Body of pancreas (tissue), 4 donors: ENCODE results near the gene DCXR. TPM values are rescaled to one million over a fixed set of nuclear protein-coding genes. Genes with fewer than 3 reads are reported as not detected.

ENCODE experiments used
- ATAC-seq: fragments of 150-250 bp; one replicate; pipeline ENCODE4 v1.9.1; 2016
- DNase-seq, 4 donors: peaks; one replicate each; pipeline ENCODE4 v3.0.0-alpha.2; 2019
- H3K27ac ChIP-seq, 4 donors: fragments of 200-600 bp; sonication (generic); 1 replicate in 3 of 4; 2 replicates in 1 of 4; pipeline versions ENCODE4 v1.5.1 to v1.6.1; 2016 to 2019; ENCODE audit warnings: mild to moderate bottlenecking in 1 of 4, mixed read lengths in 1 of 4, moderate library complexity in 1 of 4
- H3K27me3 ChIP-seq, 2 donors: fragments of 200-600 bp; sonication (generic); one replicate each; pipeline ENCODE4 v1.6.0; 2016; ENCODE audit warnings: mild to moderate bottlenecking in 1 of 2
- H3K36me3 ChIP-seq, 2 donors: fragments of 200-600 bp; sonication (generic); replicated peaks in 1 of 2; 2 replicates each; pipeline ENCODE4 v1.5.1; 2016; ENCODE audit warnings: low read depth in 2 of 2; ENCODE audit not compliant: insufficient read depth in 1 of 2
- H3K4me1 ChIP-seq: fragments of 200-600 bp; sonication (generic); one replicate; pipeline ENCODE4 v1.6.0; 2016
- H3K4me3 ChIP-seq, 2 donors: fragments of 200-600 bp; sonication (generic); 1 replicate in 1 of 2; 2 replicates in 1 of 2; pipeline ENCODE4 v1.5.1; 2016 to 2019
- H3K9me3 ChIP-seq, 3 donors: fragments of 200-600 bp; sonication (generic); 1 replicate in 2 of 3; 2 replicates in 1 of 3; pipeline ENCODE4 v1.5.1; 2016
- POLR2A ChIP-seq, 3 donors: fragments of 450-650 bp; IDR thresholded peaks; one replicate each; pipeline ENCODE4 v1.6.1; 2016; ENCODE audit warnings: antibody characterized with exemption in 3 of 3, mild to moderate bottlenecking in 2 of 3
- WGBS, 2 donors: methylation state at CpG; one replicate each; pipeline ENCODE4 v1.1.5; 2017; 5-methylcytosine and 5-hydroxymethylcytosine counted together
- intact Hi-C: fragments of 100-400 bp; cut with DNase I; formaldehyde crosslinking; loops from one replicate; pipeline ENCODE4 v1.15.1; 2023
- total RNA-seq, 2 donors: library from RNA; depleted of rRNA; stranded (reverse); fragments of >200 nt; gene quantifications; one replicate each; pipeline ENCODE4 v1.1.0, GENCODE V29; 2016
- TF ChIP-seq, protein P1 (sequence below), 7 experiments: fragments of 450-650 bp in 4 of 7; fragments of 200-600 bp in 3 of 7; sonication (generic) in 3 of 7; IDR thresholded peaks; one replicate each; pipeline ENCODE4 v1.5.1; 2016 to 2019; ENCODE audit warnings: antibody characterized with exemption in 7 of 7

Gene DCXR
- total RNA-seq, 2 donors from 2014 or later: 82.2 to 205 TPM

DNA sequence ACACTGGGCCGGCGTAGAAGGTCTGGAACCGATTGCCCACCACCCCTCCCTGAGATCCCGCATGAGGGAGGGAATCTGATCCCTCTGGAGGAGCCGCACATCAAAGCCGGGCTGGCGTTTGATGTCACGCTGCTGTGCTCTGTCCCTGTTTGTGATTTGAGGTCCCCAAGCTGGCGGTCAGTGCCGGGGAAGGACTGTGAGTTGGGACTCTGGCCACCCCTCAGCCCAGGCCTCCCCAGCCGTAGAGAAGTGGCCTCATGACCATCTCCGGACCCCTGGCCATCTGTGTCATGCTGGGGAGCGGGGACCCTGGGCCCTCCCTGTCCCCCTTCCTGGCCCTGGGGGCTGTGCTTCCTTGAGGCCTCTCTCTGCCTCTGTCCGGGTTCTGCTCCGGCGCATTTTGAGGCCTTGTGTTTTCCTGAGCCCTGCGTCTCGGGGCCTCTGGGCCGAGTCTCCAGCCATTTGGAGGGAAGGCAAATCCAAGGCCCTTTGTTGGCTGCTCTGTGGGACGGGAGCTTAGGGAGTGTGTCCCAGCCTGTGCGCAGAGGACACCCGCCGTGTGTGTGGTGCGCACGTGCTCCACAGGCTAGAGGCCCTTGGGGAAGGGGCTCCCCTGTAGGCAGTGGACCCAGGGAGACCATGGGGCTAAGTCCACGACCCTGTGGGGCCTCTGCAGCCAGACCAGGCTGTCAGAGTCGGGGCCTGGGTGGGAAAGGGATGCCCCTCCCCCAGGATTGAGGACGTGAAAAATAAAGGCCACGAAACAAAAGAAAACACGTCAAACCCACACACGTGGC, 45.0 kb downstream of the DCXR start:
- H3K9me3 ChIP-seq: no peaks in the 10 kb centered on the region
- H3K27ac ChIP-seq: peak overlapping the region; percentile 67 to 77 (median 74)
- intact Hi-C loops: no loop called here
- no peak overlapping the region for H3K4me3 ChIP-seq
- H3K27me3 ChIP-seq: no peaks in the 10 kb centered on the region
- WGBS, 2 donors: 72 to 76% methylated on average over 14 to 31 of the region's 31 CpGs
- TF ChIP-seq, protein P1, sequence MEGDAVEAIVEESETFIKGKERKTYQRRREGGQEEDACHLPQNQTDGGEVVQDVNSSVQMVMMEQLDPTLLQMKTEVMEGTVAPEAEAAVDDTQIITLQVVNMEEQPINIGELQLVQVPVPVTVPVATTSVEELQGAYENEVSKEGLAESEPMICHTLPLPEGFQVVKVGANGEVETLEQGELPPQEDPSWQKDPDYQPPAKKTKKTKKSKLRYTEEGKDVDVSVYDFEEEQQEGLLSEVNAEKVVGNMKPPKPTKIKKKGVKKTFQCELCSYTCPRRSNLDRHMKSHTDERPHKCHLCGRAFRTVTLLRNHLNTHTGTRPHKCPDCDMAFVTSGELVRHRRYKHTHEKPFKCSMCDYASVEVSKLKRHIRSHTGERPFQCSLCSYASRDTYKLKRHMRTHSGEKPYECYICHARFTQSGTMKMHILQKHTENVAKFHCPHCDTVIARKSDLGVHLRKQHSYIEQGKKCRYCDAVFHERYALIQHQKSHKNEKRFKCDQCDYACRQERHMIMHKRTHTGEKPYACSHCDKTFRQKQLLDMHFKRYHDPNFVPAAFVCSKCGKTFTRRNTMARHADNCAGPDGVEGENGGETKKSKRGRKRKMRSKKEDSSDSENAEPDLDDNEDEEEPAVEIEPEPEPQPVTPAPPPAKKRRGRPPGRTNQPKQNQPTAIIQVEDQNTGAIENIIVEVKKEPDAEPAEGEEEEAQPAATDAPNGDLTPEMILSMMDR (IDR thresholded peaks at IDR 0.05): no peak
- no peak for TF ChIP-seq POLR2A (IDR thresholded peaks at IDR 0.05)
- ATAC-seq (no peak), DNase-seq (no peak)
- no peaks in the 10 kb centered on the region for H3K36me3 ChIP-seq
- peaks cover 24% of the 10 kb centered on the region for H3K4me1 ChIP-seq

DNA sequence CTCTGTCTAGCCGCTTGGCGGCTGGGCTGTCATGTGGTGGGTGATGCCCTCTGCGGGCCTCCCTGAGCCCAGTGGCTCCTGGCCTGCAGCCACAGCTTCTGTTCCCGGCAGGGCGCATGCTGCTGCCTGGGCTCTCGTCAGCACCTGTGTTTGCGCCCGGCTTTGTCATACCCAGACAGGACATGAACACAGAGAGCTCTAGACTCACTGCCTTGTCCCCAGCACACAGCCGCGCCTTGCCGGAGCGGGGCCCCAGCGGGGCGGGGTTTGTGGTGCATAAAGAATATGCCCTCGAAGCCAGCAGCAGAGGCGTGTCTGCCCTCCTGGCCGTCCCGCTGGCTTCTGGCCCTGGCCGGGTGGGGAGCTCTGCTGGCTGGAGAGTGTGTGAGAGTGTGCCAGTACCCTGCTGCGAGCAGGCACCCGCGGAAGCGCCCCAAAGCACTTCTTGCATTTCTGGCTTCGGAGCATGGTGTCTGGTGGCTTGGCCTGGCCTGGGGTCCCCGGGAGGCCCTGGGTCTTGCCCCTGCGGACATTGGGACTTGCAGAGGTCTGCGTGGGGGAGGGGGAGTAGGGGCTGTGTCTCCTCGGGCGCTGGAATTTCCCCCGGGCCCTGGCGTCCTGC, 45.7 kb downstream of the DCXR start:
- intact Hi-C loops: no loop called here
- Histone ChIP-seq H3K9me3 (no peaks in the 10 kb centered on the region), H3K27ac (peak overlapping the region; percentile 67 to 77 (median 74)), H3K4me3 (no peak overlapping the region), H3K36me3 (no peaks in the 10 kb centered on the region), H3K4me1 (peaks cover 24% of the 10 kb centered on the region), H3K27me3 (no peaks in the 10 kb centered on the region)
- DNase-seq: peak; percentile 86 to 96 (median 92)
- TF ChIP-seq POLR2A (IDR thresholded peaks at IDR 0.05): peak in 2 of 3 donors; percentile 23 to 27
- TF ChIP-seq, protein P1 (IDR thresholded peaks at IDR 0.05): peak in 3 of 7 experiments; percentile 14 to 41 (median 41)
- 10 to 20% methylated on average over 6 to 31 of the region's 31 CpGs for WGBS, 2 donors
- ATAC-seq: peak; percentile 91

DNA sequence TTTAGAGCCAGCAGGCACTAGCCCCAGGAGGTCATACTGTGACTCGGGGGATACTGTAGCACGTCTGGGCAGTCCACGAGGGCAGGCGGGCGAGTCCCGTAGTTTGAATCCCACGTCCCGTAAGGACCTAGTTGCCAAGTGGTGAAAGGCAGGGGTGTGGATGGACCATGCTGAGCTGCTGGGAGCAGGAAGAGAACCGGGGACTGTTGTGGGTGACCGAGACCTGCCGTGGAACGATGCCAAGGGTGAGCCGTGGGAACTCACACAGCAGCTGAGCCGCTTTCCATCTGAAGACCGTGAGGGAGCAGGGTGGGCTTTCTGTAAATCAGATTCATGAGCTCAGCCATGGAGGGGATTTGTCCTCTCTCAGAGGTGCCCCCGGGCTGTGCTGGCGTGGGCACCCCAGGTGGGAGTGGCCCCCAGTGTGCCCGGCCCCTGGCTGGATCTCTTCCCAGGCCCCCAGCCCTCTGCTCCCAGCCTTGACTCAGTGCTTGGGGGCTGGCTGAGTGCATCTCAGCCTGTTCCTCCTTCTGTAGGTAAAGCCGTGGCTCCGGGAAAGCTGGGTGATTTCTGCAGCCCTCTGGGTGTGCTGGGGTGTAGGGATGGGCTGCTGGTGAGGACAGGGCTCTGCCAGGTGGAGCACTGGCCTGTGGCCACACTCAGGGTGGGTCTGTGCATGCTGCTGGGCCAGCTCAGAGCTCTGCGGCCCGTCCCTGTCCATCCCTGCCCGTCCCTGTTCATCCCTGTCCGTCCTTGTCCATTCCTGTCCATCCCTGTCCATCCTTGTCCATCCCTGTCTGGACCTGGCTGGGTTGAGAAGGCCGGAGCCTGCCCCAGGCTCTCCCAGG, 46.4 kb downstream of the DCXR start:
- DNase-seq (peak; percentile 47 to 77 (median 66)), ATAC-seq (peak; percentile 2)
- peak overlapping the region; percentile 67 to 77 (median 74) for H3K27ac ChIP-seq
- H3K27me3 ChIP-seq: no peaks in the 10 kb centered on the region
- H3K4me1 ChIP-seq: peaks cover 24% of the 10 kb centered on the region
- peaks cover 0 to under 1% of the 10 kb centered on the region in 2 donors for H3K36me3 ChIP-seq
- 44 to 48% methylated on average over 19 to 25 of the region's 25 CpGs for WGBS, 2 donors
- intact Hi-C loops: no loop called here
- no peak overlapping the region for H3K4me3 ChIP-seq
- H3K9me3 ChIP-seq: no peaks in the 10 kb centered on the region
- TF ChIP-seq, protein P1 (IDR thresholded peaks at IDR 0.05): no peak
- no peak for TF ChIP-seq POLR2A (IDR thresholded peaks at IDR 0.05)

DNA sequence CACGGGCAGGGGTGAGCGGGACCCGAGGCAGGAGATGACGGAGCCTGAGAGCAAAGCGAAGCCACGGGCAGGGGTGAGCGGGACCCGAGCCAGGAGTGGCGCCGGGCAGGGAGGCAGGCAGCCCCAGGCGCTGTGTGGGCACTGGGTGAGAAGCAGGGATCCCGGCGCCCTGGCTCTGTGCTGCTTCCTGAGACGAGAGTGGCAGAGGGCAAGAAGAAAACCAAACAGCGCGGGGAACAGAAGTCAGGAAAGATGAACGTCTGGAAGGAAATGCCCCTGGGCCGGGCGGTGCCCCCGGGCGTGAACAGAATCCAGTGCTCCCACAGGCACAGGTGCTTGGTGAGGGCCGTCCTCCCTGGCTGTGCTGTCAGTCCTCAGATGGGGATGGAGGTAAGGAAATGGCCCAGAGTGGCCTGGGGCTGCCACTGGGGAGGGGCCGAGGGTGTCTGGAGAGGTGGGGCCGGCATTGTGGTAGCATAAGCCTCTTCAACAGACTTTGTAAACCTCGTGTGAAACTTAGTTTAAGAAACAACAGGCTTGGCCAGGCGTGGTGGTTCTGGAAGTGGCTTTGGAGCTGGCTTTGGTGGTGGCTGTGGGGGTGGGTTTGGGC, 50.2 kb downstream of the DCXR start:
- no peak for TF ChIP-seq POLR2A (IDR thresholded peaks at IDR 0.05)
- TF ChIP-seq, protein P1 (IDR thresholded peaks at IDR 0.05): no peak
- H3K27me3 ChIP-seq: no peaks in the 10 kb centered on the region
- H3K36me3 ChIP-seq: peaks cover 0 to 7% of the 10 kb centered on the region in 2 donors
- no peak overlapping the region for H3K27ac ChIP-seq
- H3K4me1 ChIP-seq: peaks cover 18% of the 10 kb centered on the region
- H3K4me3 ChIP-seq: no peak overlapping the region
- ATAC-seq: no peak
- 92% methylated on average over 25 to 26 of the region's 26 CpGs for WGBS, 2 donors
- intact Hi-C loops: no loop called here
- DNase-seq: no peak
- H3K9me3 ChIP-seq: no peaks in the 10 kb centered on the region
